Ascending aorta (tissue), 2 donors: Measurements from ENCODE around the gene ULK3. TPM values are rescaled to one million over a fixed set of nuclear protein-coding genes. Genes with fewer than 3 reads are reported as not detected.

Source experiments
- DNase-seq, 2 donors: peaks; one replicate each; pipeline ENCODE4 v3.0.0-alpha.2; 2019; ENCODE audit warnings: low spot score in 2 of 2
- H3K27ac ChIP-seq, 2 donors: fragments of 200-600 bp; sonication (generic); one replicate each; pipeline ENCODE4 v1.5.1; 2016 to 2017; ENCODE audit warnings: mild to moderate bottlenecking in 1 of 2
- H3K27me3 ChIP-seq: fragments of 200-600 bp; sonication (generic); one replicate; pipeline ENCODE4 v1.5.1; 2017
- H3K36me3 ChIP-seq, 2 donors: fragments of 200-600 bp; sonication (generic); one replicate each; pipeline ENCODE4 v1.5.1; 2016
- H3K4me1 ChIP-seq, 2 donors: fragments of 200-600 bp; sonication (generic); one replicate each; pipeline ENCODE4 v1.5.1; 2016 to 2017; ENCODE audit warnings: mild to moderate bottlenecking in 1 of 2
- H3K4me3 ChIP-seq, 2 donors: fragments of 200-600 bp; sonication (generic); one replicate each; pipeline ENCODE4 v1.5.1; 2016 to 2017; ENCODE audit warnings: mild to moderate bottlenecking in 1 of 2
- H3K9me3 ChIP-seq, 2 donors: fragments of 200-600 bp; sonication (generic); one replicate each; pipeline ENCODE4 v1.5.1; 2016
- CTCF ChIP-seq, 3 experiments: fragments of 200-600 bp in 2 of 3; fragments of 450-650 bp in 1 of 3; sonication (generic) in 2 of 3; IDR thresholded peaks; one replicate each; pipeline ENCODE4 v1.5.1; 2016 to 2019; ENCODE audit warnings: antibody characterized with exemption in 3 of 3, mild to moderate bottlenecking in 1 of 3, moderate library complexity in 1 of 3
- intact Hi-C: fragments of 100-400 bp; cut with DNase I; formaldehyde crosslinking; loops from one replicate; pipeline ENCODE4 v1.15.1; 2023
- total RNA-seq: library from RNA; depleted of rRNA; stranded (reverse); fragments of >200 nt; gene quantifications from one replicate; pipeline ENCODE4 v1.1.0, GENCODE V29; 2016

The ULK3 gene
- total RNA-seq, 1 donor from 2014 or later = 54.0 TPM

- Histone ChIP-seq H3K36me3 (no peaks in the 10 kb centered on the region), H3K4me3 (peak overlapping the region in 1 of 2 donors; percentile 7), H3K4me1 (peaks cover 32 to 68% of the 10 kb centered on the region in 2 donors), H3K27me3 (no peaks in the 10 kb centered on the region), H3K27ac (peak overlapping the region; percentile 62 to 79), H3K9me3 (no peaks in the 10 kb centered on the region)
- intact Hi-C loops = no loop called here
- peak; percentile 11 to 37 (median 33) for TF ChIP-seq CTCF (IDR thresholded peaks at IDR 0.05)
- DNase-seq = peak; percentile 67 to 81
Measured at GRCh38 chr15:74787251-74788041, 55.5 kb downstream of the ULK3 start.

- peak overlapping the region; percentile 62 to 79 for H3K27ac ChIP-seq
- DNase-seq = no peak
- TF ChIP-seq CTCF (IDR thresholded peaks at IDR 0.05) = no peak
- no peaks in the 10 kb centered on the region for H3K9me3 ChIP-seq
- H3K4me1 ChIP-seq = peaks cover 32 to 69% of the 10 kb centered on the region in 2 donors
- peak overlapping the region in 1 of 2 donors; percentile 14 for H3K4me3 ChIP-seq
- H3K27me3 ChIP-seq = no peaks in the 10 kb centered on the region
- no peaks in the 10 kb centered on the region for H3K36me3 ChIP-seq
- intact Hi-C loops = no loop called here
Measured at GRCh38 chr15:74786551-74787165, 56.3 kb downstream of the ULK3 start.

Other genes starting within 250 kb of the ULK3 start
- 154 TPM for gene CLK3, start 227.3 kb downstream of the ULK3 start, total RNA-seq
- 8.8 TPM for gene EDC3, start 147.1 kb downstream of the ULK3 start, total RNA-seq
- gene CYP1A1, start 117.6 kb downstream of the ULK3 start, total RNA-seq = 10.3 TPM
- not detected for gene CYP1A2, start 94.3 kb downstream of the ULK3 start, total RNA-seq
- 31.0 TPM for gene CSK, start 61.1 kb downstream of the ULK3 start, total RNA-seq
- not detected for gene LMAN1L, start 30.3 kb downstream of the ULK3 start, total RNA-seq
- gene CPLX3, start 16.5 kb downstream of the ULK3 start, total RNA-seq = not detected
- gene SCAMP2, start 30.2 kb upstream of the ULK3 start, total RNA-seq = 90.8 TPM
- gene MPI, start 46.9 kb upstream of the ULK3 start, total RNA-seq = 118 TPM
- gene FAM219B, start 63.7 kb upstream of the ULK3 start, total RNA-seq = 17.5 TPM
- 83.5 TPM for gene COX5A, start 94.9 kb upstream of the ULK3 start, total RNA-seq
- 28.4 TPM for gene RPP25, start 113.6 kb upstream of the ULK3 start, total RNA-seq
- 0.43 TPM for gene SCAMP5, start 152.4 kb upstream of the ULK3 start, total RNA-seq
- gene PPCDC, start 180.4 kb upstream of the ULK3 start, total RNA-seq = 8.9 TPM